Neutrophil (primary cell): ENCODE measurements around the gene CDC14A.

Source experiments
- H3K27ac ChIP-seq: fragments of 200-600 bp; sonication (generic); 2 replicates; pipeline ENCODE4 v1.5.1; 2016; ENCODE audit warnings: mild to moderate bottlenecking, moderate library complexity
- H3K27me3 ChIP-seq: fragments of 200-600 bp; sonication (generic); 2 replicates; pipeline ENCODE4 v1.6.0; 2016; ENCODE audit warnings: mild to moderate bottlenecking
- H3K36me3 ChIP-seq: fragments of 200-600 bp; sonication (generic); 2 replicates; pipeline ENCODE4 v1.5.1; 2017
- H3K4me1 ChIP-seq, 2 experiments: fragments of 200-600 bp in 1 of 2; sonication (generic) in 1 of 2; 1 replicate in 1 of 2; 2 replicates in 1 of 2; pipeline versions ENCODE4 v1.5.1 to v1.6.1; 2013 to 2016; ENCODE audit warnings: low read depth in 1 of 2, low read length in 1 of 2, mild to moderate bottlenecking in 1 of 2, moderate library complexity in 1 of 2; ENCODE audit not compliant: control insufficient read depth in 1 of 2, insufficient read depth in 1 of 2
- H3K4me3 ChIP-seq, 2 experiments: fragments of 200-600 bp in 1 of 2; sonication (generic) in 1 of 2; 1 replicate in 1 of 2; 2 replicates in 1 of 2; pipeline ENCODE4 v1.5.1; 2013 to 2016; ENCODE audit warnings: low read depth in 1 of 2, low read length in 1 of 2, mild to moderate bottlenecking in 1 of 2, moderate library complexity in 1 of 2
- H3K9me3 ChIP-seq: fragments of 200-600 bp; sonication (generic); 2 replicates; pipeline ENCODE4 v1.5.1; 2016
- CTCF ChIP-seq: fragments of 200-600 bp; sonication (generic); IDR thresholded peaks from 2 replicates; pipeline ENCODE4 v1.5.1; 2016; ENCODE audit warnings: antibody characterized with exemption

The CDC14A gene

GRCh38 chr1:100510451-100510850 lies 158.1 kb downstream of the CDC14A start:
- Histone ChIP-seq H3K4me3 (peak overlapping the region in 1 of 2 experiments; percentile 33), H3K27ac (peak overlapping the region; percentile 58), H3K9me3 (no peaks in the 10 kb centered on the region), H3K4me1 (peaks cover 22 to 26% of the 10 kb centered on the region in 2 experiments), H3K27me3 (no peaks in the 10 kb centered on the region), H3K36me3 (peaks cover 6% of the 10 kb centered on the region)
- TF ChIP-seq CTCF = no peak

- H3K36me3 ChIP-seq = no peaks in the 10 kb centered on the region
Measured at GRCh38 chr1:100511058-100511457, 158.8 kb downstream of the CDC14A start.

GRCh38 chr1:100511773-100512172 lies 159.5 kb downstream of the CDC14A start:
- H3K4me3 ChIP-seq = no peak overlapping the region
- TF ChIP-seq CTCF = no peak
- H3K36me3 ChIP-seq = no peaks in the 10 kb centered on the region
- peak overlapping the region; percentile 58 for H3K27ac ChIP-seq
- H3K4me1 ChIP-seq = peaks cover 30 to 38% of the 10 kb centered on the region in 2 experiments
- H3K9me3 ChIP-seq = no peaks in the 10 kb centered on the region
- no peaks in the 10 kb centered on the region for H3K27me3 ChIP-seq

More at GRCh38 chr1:100511058-100511457, 158.8 kb downstream of the CDC14A start:
- no peak for TF ChIP-seq CTCF
- Histone ChIP-seq H3K27ac (peak overlapping the region; percentile 58), H3K9me3 (no peaks in the 10 kb centered on the region), H3K4me3 (peak overlapping the region in 1 of 2 experiments; percentile 33), H3K27me3 (no peaks in the 10 kb centered on the region), H3K4me1 (peaks cover 25 to 31% of the 10 kb centered on the region in 2 experiments)

- Histone ChIP-seq H3K27me3 (no peaks in the 10 kb centered on the region), H3K4me3 (no peak overlapping the region), H3K9me3 (no peaks in the 10 kb centered on the region), H3K27ac (no peak overlapping the region), H3K36me3 (no peaks in the 10 kb centered on the region), H3K4me1 (peaks cover 39 to 48% of the 10 kb centered on the region in 2 experiments)
- no peak for TF ChIP-seq CTCF
Measured at GRCh38 chr1:100512803-100513352, 160.6 kb downstream of the CDC14A start.

GRCh38 chr1:100516857-100517256 lies 164.6 kb downstream of the CDC14A start:
- H3K27me3 ChIP-seq = no peaks in the 10 kb centered on the region
- H3K27ac ChIP-seq = peak overlapping the region; percentile 42
- TF ChIP-seq CTCF = no peak
- H3K9me3 ChIP-seq = no peaks in the 10 kb centered on the region
- no peak overlapping the region for H3K4me3 ChIP-seq
- no peaks in the 10 kb centered on the region for H3K36me3 ChIP-seq
- peaks cover 32 to 44% of the 10 kb centered on the region in 2 experiments for H3K4me1 ChIP-seq
